MV-4-11 (cell line): ENCODE measurements around the gene CCDC124.
A peak's percentile ranks its signal among the peaks of the same experiment; 100 is the strongest.

Experiments
- DNase-seq: peaks from one replicate; lab custom pipeline; 2025; lab: John Stamatoyannopoulos, UW

Gene CCDC124

GRCh38 chr19:17953869-17954268 lies 21.1 kb downstream of the CCDC124 start:
- no peak for DNase-seq

DNA sequence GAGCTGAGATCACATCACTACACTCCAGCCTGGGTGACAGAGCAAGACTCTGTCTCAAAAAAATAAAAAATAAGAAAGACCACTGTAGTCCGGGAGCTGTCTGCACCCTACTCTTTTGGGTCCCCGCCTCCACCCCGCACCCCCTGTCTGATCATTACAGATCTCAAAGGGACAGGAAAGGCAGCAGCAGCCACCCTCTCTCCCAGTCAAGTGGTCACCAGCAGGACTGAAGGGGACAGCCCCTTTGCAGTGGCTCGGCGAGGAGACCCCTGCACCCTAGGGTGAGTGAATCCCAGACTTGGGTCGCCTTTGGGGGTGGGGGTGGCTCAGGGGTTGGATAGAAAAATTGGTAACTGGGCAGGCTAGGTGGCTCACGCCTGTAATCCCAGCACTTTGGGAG lies 21.6 kb downstream of the CCDC124 start:
- DNase-seq = no peak

DNA sequence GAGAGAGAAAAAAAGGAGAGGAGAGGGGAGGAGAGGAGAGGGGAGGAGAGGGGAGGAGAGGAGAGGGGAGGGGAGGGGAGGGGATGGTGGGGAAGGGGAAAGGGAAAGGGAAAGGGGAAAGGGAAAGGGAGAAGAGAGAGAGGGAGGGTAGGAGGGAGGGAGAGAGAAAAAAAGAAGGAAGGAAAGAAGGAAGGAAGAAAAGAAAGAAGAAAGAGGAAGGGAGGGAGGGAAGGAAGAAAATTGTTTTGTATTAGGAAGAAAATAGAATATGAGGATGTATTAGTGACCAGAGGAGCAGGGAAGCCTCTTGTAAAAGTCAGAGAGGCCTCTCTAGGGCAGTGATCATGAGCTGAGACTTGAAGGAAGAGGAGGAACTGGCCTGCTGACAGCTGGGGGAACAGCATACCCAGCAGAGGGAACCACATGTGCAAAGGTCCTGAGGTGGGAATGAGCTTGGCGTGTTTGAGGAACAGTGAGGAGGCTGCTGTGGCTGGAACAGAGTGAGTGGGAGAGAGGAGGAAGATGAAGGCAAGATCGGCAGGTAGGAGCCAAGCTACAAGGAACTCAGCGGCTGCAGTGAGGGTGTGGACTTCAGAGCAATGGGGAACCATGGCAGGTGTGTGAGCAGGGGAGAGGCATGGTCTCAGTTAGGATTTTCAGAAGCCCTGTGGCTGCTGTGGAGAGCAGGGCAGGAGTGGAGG lies 24.5 kb downstream of the CCDC124 start:
- no peak for DNase-seq

GRCh38 chr19:17957885-17958284 lies 25.1 kb downstream of the CCDC124 start:
- no peak for DNase-seq

DNA sequence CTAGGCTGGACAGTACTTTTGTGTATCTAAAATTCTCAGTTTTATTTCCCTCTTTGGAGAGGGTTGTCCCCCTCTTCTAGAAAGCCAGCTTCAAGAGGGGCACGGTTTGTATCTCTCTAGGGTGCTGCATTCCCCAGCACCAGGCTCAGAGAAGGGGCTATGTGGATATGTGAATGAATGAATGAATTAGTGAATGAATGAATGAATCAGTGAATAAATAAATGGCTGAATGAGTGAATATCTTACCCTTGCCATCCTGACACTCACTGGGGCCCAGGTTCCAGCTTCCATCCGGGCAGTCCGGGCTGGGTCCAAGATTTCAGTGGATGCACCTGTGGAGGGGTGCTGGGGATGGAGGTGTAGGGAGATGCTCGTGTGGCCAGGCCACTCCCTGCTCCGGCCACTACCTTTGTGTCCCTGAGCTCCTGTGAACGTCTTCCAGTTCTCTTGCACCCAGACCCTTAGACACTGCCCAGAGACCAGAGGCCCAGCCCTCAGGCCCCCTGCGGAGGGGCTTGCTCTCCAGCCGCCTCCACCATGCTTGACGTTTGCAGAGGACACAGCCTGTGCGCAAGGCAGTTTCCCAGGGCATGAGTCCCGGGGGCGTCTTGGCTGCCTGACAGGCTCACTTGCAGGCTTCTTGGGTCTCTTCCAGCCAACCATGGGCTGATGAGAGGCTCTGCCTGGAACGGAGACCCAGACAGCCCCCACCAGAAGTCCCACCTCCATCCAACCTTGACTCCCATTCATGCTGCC lies 31.3 kb downstream of the CCDC124 start:
- no peak for DNase-seq

DNA sequence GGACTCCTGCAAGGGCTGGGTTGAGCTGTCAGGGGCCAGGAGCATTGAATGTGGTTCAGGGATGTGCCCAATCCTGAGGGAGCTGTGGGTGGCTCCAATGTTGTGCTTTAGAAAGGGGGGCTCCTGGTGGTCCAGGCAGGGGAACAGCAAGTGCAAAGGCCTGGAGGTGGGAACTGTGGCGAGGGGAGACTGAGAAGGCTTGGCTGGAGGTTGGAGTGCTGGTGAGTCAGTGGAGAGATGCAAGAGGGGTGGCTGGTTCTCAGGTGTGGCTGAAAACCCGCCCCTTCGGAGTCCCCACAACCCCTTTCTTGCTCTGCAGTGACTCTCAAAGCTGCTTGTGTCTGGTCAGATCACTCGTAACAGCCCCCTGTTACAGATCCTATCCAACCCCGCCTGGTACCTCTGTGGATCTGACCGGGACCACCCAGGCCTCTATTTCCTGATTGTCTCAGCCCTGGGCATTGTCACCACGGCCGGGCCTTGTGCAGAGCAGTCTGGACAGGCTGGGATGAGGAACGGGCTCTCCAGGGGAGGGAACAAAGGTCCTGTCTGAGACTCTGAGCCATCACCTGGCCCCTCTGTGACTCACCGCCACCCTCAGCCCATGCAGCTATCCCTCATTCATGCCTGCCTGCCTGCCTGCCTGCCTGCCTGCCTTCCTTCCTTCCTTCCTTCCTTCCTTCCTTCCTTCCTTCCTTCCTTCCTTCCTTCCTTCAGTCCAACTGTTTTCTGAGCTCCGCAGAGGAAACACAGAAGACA lies 32.7 kb downstream of the CCDC124 start:
- no peak for DNase-seq

DNA sequence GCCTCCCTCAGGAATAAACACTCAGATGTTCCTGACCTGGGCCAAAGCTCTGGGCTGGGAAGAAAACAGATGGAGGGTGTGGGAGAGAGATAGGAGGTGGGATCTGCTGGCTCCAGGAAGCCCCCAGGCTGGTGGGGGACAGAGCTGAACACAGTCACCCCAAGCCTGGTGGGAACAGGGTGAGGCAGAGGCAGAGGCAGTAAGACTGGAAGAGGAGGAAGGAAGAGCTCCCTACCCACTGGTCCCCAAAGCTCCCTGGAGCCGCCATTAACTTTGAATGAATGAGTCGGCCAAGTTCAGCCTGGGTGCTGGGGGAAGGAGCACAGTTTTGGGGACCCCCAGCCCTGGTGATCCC lies 33.3 kb downstream of the CCDC124 start:
- DNase-seq = no peak

DNA sequence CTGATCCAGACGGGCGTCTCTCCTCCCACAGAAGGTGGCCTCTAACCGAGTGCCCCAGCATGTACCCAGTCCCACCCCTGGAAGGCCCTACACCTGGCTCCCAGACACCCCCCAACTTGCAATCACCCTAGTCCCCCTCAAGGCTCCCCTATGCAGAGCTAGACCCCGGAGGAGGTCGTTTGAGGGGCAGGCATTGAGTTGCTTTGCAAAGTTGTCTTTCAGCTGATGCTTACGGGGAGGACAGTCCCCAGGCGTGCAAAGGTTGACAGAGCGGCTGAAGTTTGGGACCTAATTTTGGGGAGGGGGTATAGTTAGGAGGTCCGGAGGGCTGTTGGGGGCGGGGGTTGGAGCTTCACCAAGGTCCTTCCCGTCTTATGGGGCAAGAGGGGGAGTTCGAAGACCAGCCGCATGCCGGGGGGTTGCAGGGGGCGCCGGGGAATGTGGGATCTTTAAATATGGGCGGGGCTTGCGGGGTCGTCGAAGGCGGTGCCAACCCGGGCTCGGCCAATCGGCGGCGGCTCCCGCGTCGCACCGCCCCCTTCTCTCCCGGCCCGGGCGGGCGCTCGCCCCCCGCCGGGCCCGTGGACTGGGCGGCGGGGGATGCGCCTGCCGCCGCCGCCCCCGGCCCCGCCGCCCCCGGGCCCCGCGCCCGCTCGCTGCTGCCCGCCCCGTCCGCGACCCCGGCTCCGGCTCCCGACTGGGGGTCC lies 33.9 kb downstream of the CCDC124 start, which contains the start of gene KCNN1:
TSS of gene KCNN1 (plus strand) at position 558 of the 707 bp plus-strand sequence. CDS start 6,782 bp downstream, outside the sequence.
- no peak for DNase-seq

GRCh38 chr19:17967257-17968051 lies 34.6 kb downstream of the CCDC124 start:
- no peak for DNase-seq

DNA sequence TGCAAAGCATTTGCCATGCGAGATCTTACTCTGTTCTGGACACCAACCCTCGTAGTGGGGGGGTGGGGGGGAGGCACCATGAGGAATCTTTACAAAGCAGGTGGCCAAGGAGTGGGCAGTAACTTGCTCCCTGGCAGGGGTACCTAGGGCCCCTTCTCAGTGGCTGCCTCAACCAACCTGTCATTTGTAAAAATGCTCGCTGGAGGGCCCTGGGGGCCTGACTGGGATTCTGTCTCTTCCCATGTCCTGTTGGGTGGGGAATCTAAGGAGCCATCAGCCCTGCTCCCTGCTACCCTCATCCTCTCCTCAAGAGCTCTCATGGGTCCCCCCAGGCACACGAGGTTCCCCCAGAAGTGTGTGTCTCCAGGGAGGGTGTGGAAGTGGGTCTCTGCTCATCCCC lies 35.5 kb downstream of the CCDC124 start:
- DNase-seq = no peak

GRCh38 chr19:17969096-17969792 lies 36.4 kb downstream of the CCDC124 start:
- no peak for DNase-seq

GRCh38 chr19:17972230-17972629 lies 39.4 kb downstream of the CCDC124 start:
- no peak for DNase-seq

DNA sequence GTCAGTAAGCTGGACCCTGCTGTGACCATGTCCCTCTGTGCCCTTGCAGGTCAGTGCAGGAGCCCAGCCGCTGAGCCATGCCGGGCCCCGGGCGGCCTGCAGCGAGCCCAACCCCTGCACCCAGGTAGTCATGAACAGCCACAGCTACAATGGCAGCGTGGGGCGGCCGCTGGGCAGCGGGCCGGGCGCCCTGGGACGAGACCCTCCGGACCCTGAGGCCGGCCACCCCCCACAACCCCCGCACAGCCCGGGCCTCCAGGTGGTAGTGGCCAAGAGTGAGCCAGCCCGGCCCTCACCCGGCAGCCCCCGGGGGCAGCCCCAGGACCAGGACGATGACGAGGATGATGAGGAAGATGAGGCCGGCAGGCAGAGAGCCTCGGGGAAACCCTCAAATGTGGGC lies 40.9 kb downstream of the CCDC124 start:
- DNase-seq = no peak

- no peak for DNase-seq
Measured at GRCh38 chr19:17974551-17974950, 41.7 kb downstream of the CCDC124 start.

- DNase-seq = no peak
Measured at GRCh38 chr19:17975032-17975431, 42.2 kb downstream of the CCDC124 start.

DNA sequence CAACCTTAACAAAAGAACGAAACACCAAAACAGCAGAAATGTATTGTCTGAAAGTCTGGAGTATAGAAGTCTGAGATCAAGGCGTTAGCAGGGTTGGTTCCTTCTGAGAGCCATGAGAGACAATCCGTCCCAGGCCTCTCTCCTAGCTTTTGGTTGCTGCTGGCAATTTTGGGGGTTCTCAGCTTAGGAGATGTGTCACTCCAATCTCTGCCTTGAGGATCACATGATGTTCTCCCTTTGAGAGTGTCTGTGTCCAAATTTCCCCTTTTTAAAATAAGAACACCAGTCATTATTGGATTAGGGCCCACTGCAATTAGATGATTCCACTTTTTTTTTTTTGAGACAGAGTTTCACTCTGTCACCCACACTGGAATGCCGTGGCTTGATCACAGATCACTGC lies 44.2 kb downstream of the CCDC124 start:
- DNase-seq = peak; percentile 39

DNA sequence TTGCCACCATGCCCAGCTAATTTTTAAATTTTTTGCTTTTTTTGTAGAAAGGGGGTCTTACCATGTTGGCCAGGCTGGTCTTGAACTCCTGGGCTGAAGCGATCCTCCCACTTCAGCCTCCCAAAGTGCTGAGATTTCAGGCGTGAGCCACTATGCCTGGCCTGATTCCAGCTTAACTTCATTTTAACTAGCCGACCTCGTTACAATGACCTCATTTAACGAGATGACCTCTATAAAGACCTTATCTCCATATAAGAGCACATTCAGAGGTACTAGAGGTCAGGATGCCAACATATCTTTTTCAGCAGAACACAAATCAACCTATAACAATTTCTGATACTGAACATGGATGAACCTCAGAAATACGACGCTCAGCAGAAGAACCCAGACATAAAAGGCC lies 44.7 kb downstream of the CCDC124 start:
- no peak for DNase-seq

DNA sequence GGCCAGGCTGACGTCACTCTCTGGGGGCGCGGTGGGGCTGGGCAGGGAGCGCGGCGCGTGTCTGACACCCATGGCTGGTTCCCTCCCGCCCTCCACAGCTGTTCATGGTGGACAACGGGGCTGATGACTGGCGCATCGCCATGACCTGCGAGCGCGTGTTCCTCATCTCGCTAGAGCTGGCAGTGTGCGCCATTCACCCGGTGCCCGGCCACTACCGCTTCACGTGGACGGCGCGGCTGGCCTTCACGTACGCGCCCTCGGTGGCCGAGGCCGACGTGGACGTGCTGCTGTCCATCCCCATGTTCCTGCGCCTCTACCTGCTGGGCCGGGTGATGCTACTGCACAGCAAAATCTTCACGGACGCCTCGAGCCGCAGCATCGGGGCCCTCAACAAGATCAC lies 48.8 kb downstream of the CCDC124 start:
- no peak for DNase-seq

DNA sequence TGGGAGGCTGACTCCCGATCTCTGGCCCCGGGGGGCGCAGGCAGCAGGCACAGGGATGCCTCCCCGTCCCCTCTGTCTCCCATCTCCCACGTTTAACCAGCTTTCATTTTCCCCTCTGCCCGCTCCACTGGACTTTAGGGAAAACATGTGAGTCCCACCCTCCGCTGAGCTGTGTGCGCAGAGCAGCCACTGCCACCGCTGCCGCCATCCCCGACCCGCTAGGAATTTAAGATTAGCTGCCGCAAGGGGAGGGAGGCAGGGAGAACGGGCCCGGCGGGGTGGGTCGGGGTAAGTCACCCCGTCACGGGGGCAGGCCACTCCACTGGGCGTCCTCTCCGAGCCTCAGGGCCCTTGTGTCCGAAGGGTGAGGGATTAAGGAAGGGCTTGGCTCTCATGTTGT lies 49.6 kb downstream of the CCDC124 start:
- DNase-seq = no peak

- no peak for DNase-seq
Measured at GRCh38 chr19:17985037-17985818, 52.4 kb downstream of the CCDC124 start.
